NT2/D1 (cell line): Measurements from ENCODE around the gene SLC7A10.

Source experiments
- DNase-seq: peaks from one replicate; pipeline ENCODE4 v3.0.0-alpha.2; 2011; ENCODE audit warnings: low read depth, low spot score
- H3K27me3 ChIP-seq: 2 replicates; pipeline ENCODE4 v1.6.0; 2011; ENCODE audit warnings: mild to moderate bottlenecking; ENCODE audit not compliant: insufficient read length, insufficient read depth
- H3K36me3 ChIP-seq: 2 replicates; pipeline ENCODE4 v1.6.1; 2011; ENCODE audit warnings: mild to moderate bottlenecking, low read length, mixed read lengths; ENCODE audit not compliant: insufficient read depth, insufficient read length
- H3K4me1 ChIP-seq: 2 replicates; pipeline ENCODE4 v1.5.1; 2011; ENCODE audit not compliant: insufficient read depth, insufficient read length
- H3K4me3 ChIP-seq: 2 replicates; pipeline ENCODE4 v1.5.1; 2011; ENCODE audit warnings: low read depth; ENCODE audit not compliant: insufficient read length
- H3K9ac ChIP-seq: 2 replicates; pipeline ENCODE4 v1.6.0; 2011; ENCODE audit warnings: low read depth; ENCODE audit not compliant: insufficient read length
- H3K9me3 ChIP-seq: 2 replicates; pipeline ENCODE4 v1.5.1; 2011; ENCODE audit warnings: mild to moderate bottlenecking, low read length; ENCODE audit not compliant: insufficient read depth
- SUZ12 ChIP-seq: IDR thresholded peaks from 2 replicates; pipeline ENCODE4 v1.6.1; 2011; ENCODE audit not compliant: insufficient read length, insufficient read depth; ENCODE audit errors: extremely low read depth
- YY1 ChIP-seq: IDR thresholded peaks from 2 replicates; pipeline ENCODE4 v1.6.1; 2011; ENCODE audit not compliant: insufficient read length, insufficient read depth
- ZNF274 ChIP-seq: IDR thresholded peaks from 2 replicates; pipeline ENCODE4 v1.6.1; 2011; ENCODE audit warnings: mild to moderate bottlenecking, low read depth, low read length

The SLC7A10 gene

GRCh38 chr19:33260628-33261418 is 35.2 kb upstream of the SLC7A10 start:
- DNase-seq, result no peak
- Histone ChIP-seq H3K4me3 (no peak overlapping the region), H3K27me3 (no peaks in the 10 kb centered on the region), H3K9ac (no peak overlapping the region), H3K36me3 (no peaks in the 10 kb centered on the region), H3K9me3 (no peaks in the 10 kb centered on the region; the same call in 1 of the 2 replicates), H3K4me1 (peaks cover 6% of the 10 kb centered on the region)
- no peak for TF ChIP-seq SUZ12
- TF ChIP-seq ZNF274, result no peak
- TF ChIP-seq YY1, result no peak

GRCh38 chr19:33259539-33259938 is 33.9 kb upstream of the SLC7A10 start:
- Histone ChIP-seq H3K9me3 (no peaks in the 10 kb centered on the region; the same call in 1 of the 2 replicates), H3K27me3 (no peaks in the 10 kb centered on the region), H3K4me1 (peaks cover 2% of the 10 kb centered on the region), H3K4me3 (no peak overlapping the region), H3K9ac (no peak overlapping the region), H3K36me3 (no peaks in the 10 kb centered on the region)
- TF ChIP-seq YY1, result no peak
- TF ChIP-seq ZNF274, result no peak
- TF ChIP-seq SUZ12, result no peak
- no peak for DNase-seq

GRCh38 chr19:33257828-33258227 is 32.2 kb upstream of the SLC7A10 start:
- H3K27me3 ChIP-seq, result no peaks in the 10 kb centered on the region
- H3K4me1 ChIP-seq, result peaks cover 4% of the 10 kb centered on the region
- DNase-seq, result no peak
- no peak overlapping the region for H3K9ac ChIP-seq
- H3K4me3 ChIP-seq, result no peak overlapping the region
- no peaks in the 10 kb centered on the region for H3K36me3 ChIP-seq
- TF ChIP-seq YY1 (no peak), ZNF274 (no peak), SUZ12 (no peak)
- H3K9me3 ChIP-seq, result no peaks in the 10 kb centered on the region; the same call in 1 of the 2 replicates

GRCh38 chr19:33256261-33256660 is 30.6 kb upstream of the SLC7A10 start:
- TF ChIP-seq YY1 (no peak), ZNF274 (no peak), SUZ12 (no peak)
- peaks cover 6% of the 10 kb centered on the region for H3K4me1 ChIP-seq
- no peak overlapping the region for H3K9ac ChIP-seq
- H3K36me3 ChIP-seq, result no peaks in the 10 kb centered on the region
- H3K9me3 ChIP-seq, result no peaks in the 10 kb centered on the region; the same call in 1 of the 2 replicates
- no peak for DNase-seq
- no peak overlapping the region for H3K4me3 ChIP-seq
- H3K27me3 ChIP-seq, result no peaks in the 10 kb centered on the region

- Histone ChIP-seq H3K4me3 (no peak overlapping the region), H3K4me1 (peaks cover 7% of the 10 kb centered on the region), H3K9ac (no peak overlapping the region), H3K27me3 (no peaks in the 10 kb centered on the region), H3K36me3 (no peaks in the 10 kb centered on the region), H3K9me3 (no peaks in the 10 kb centered on the region; the same call in 1 of the 2 replicates)
- TF ChIP-seq ZNF274 (no peak), SUZ12 (no peak), YY1 (no peak)
- no peak for DNase-seq
Measured at GRCh38 chr19:33255781-33256180, 30.1 kb upstream of the SLC7A10 start.

- no peak for DNase-seq
- TF ChIP-seq SUZ12, result no peak
- no peak for TF ChIP-seq ZNF274
- TF ChIP-seq YY1, result no peak
- Histone ChIP-seq H3K9ac (no peak overlapping the region), H3K27me3 (no peaks in the 10 kb centered on the region), H3K9me3 (no peaks in the 10 kb centered on the region; the same call in 1 of the 2 replicates), H3K4me1 (peaks cover 16% of the 10 kb centered on the region), H3K36me3 (no peaks in the 10 kb centered on the region), H3K4me3 (no peak overlapping the region)
Measured at GRCh38 chr19:33254245-33254824, 28.7 kb upstream of the SLC7A10 start.

GRCh38 chr19:33252971-33253370 is 27.3 kb upstream of the SLC7A10 start:
- H3K4me1 ChIP-seq, result peaks cover 20% of the 10 kb centered on the region
- DNase-seq, result no peak
- H3K9ac ChIP-seq, result no peak overlapping the region
- no peaks in the 10 kb centered on the region; the same call in 1 of the 2 replicates for H3K9me3 ChIP-seq
- no peaks in the 10 kb centered on the region for H3K27me3 ChIP-seq
- TF ChIP-seq ZNF274 (no peak), SUZ12 (no peak), YY1 (no peak)
- no peak overlapping the region for H3K4me3 ChIP-seq
- no peaks in the 10 kb centered on the region for H3K36me3 ChIP-seq
